GM19324 (cell line): ENCODE measurements around the gene SNRPE.

Source experiments
- ATAC-seq: cut with Tn5 transposase; IDR thresholded peaks from one replicate; pipeline ENCODE4 v1.9.1; 2021; ENCODE audit warnings: mild to moderate bottlenecking, moderate library complexity; ENCODE audit not compliant: unreplicated experiment, low FRiP score

The SNRPE gene

GRCh38 chr1:203873094-203873493 is 11.7 kb downstream of the SNRPE start:
- ATAC-seq: no peak

GRCh38 chr1:203878422-203878821 is 17.0 kb downstream of the SNRPE start:
- no peak for ATAC-seq

GRCh38 chr1:203880606-203881005 is 19.2 kb downstream of the SNRPE start:
- ATAC-seq: no peak

- ATAC-seq: no peak
Measured at GRCh38 chr1:203888807-203889251, 27.4 kb downstream of the SNRPE start.

GRCh38 chr1:203891950-203892349 is 30.6 kb downstream of the SNRPE start:
- ATAC-seq: no peak

- no peak for ATAC-seq
Measured at GRCh38 chr1:203898458-203899352, 37.3 kb downstream of the SNRPE start.

GRCh38 chr1:203899353-203899716 is 37.9 kb downstream of the SNRPE start:
- ATAC-seq: no peak

- ATAC-seq: no peak
Measured at GRCh38 chr1:203899869-203900714, 38.7 kb downstream of the SNRPE start.

GRCh38 chr1:203901581-203901980 is 40.2 kb downstream of the SNRPE start:
- ATAC-seq: no peak

- ATAC-seq: no peak
Measured at GRCh38 chr1:203905275-203905674, 43.9 kb downstream of the SNRPE start.

- ATAC-seq: no peak
Measured at GRCh38 chr1:203906932-203907331, 45.5 kb downstream of the SNRPE start.

GRCh38 chr1:203907901-203908300 is 46.5 kb downstream of the SNRPE start:
- ATAC-seq: no peak

GRCh38 chr1:203911806-203912205 is 50.4 kb downstream of the SNRPE start:
- no peak for ATAC-seq

- no peak for ATAC-seq
Measured at GRCh38 chr1:203913073-203913521, 51.7 kb downstream of the SNRPE start.

GRCh38 chr1:203914292-203914691 is 52.9 kb downstream of the SNRPE start:
- no peak for ATAC-seq

- ATAC-seq: no peak
Measured at GRCh38 chr1:203915811-203916210, 54.4 kb downstream of the SNRPE start.

GRCh38 chr1:203916756-203917155 is 55.4 kb downstream of the SNRPE start:
- no peak for ATAC-seq
